GM12872 (cell line): ENCODE results near the gene MKRN2.

Experiments used
- CTCF ChIP-seq: IDR thresholded peaks from 3 replicates; pipeline ENCODE4 v1.5.1; 2011; ENCODE audit warnings: low read depth, mild to moderate bottlenecking, low read length, moderate library complexity; ENCODE audit not compliant: insufficient read depth

Gene MKRN2

GRCh38 chr3:12541625-12542024 is 15.3 kb upstream of the MKRN2 start:
- TF ChIP-seq CTCF, result peak; percentile 70

GRCh38 chr3:12544652-12545472 is 12.0 kb upstream of the MKRN2 start:
- no peak for TF ChIP-seq CTCF

GRCh38 chr3:12545473-12545791 is 11.5 kb upstream of the MKRN2 start, which contains the start of gene MKRN2OS:
TSS of gene MKRN2OS (minus strand) at chr3:12545499. CDS start at chr3:12545464, 35 bp downstream.
- no peak for TF ChIP-seq CTCF

GRCh38 chr3:12549971-12550760 is 6.7 kb upstream of the MKRN2 start:
- no peak for TF ChIP-seq CTCF

- no peak for TF ChIP-seq CTCF
Observed at GRCh38 chr3:12553921-12554391, 2.9 kb upstream of the MKRN2 start.

- TF ChIP-seq CTCF, result no peak
Observed at GRCh38 chr3:12556314-12556689, 585 bp upstream of the MKRN2 start.

GRCh38 chr3:12557473-12558100 is 700 bp downstream of the MKRN2 start:
- TF ChIP-seq CTCF, result no peak
